H1 (cell line): ENCODE data around the gene CACNA1D. TPM values are rescaled to one million over a fixed set of nuclear protein-coding genes. Genes with fewer than 3 reads are reported as not detected.

Experiments used
- CTBP2 ChIP-seq: IDR thresholded peaks from 2 replicates; pipeline ENCODE4 v1.7.0; 2011; ENCODE audit warnings: borderline replicate concordance, mild to moderate bottlenecking, moderate library complexity, mixed read lengths, low read length; ENCODE audit not compliant: insufficient read depth, insufficient read length
- HDAC2 ChIP-seq, 2 experiments: fragments of 300-600 bp in 1 of 2; sonication (generic) in 1 of 2; IDR thresholded peaks; 2 replicates each; pipeline ENCODE4 v1.6.1; 2011 to 2012; ENCODE audit warnings: low read depth in 2 of 2, low read length in 2 of 2, mild to moderate bottlenecking in 2 of 2, moderate library complexity in 2 of 2, borderline replicate concordance in 1 of 2, inconsistent platforms in 1 of 2
- JUND ChIP-seq: IDR thresholded peaks from 2 replicates; pipeline ENCODE4 v1.6.1; 2011; ENCODE audit warnings: mild to moderate bottlenecking, improper control_type of control experiment, low read length
- NANOG ChIP-seq: IDR thresholded peaks from 2 replicates; pipeline ENCODE4 v1.6.1; 2011; ENCODE audit warnings: low read length, low read depth, mild to moderate bottlenecking, inconsistent platforms; ENCODE audit not compliant: insufficient read depth, poor library complexity, severe bottlenecking
- PHF8 ChIP-seq: fragments of 200-600 bp; sonication (generic); conservative IDR thresholded peaks from 2 replicates; pipeline ENCODE4 v1.7.1; 2012; ENCODE audit warnings: low read depth, mild to moderate bottlenecking, inconsistent platforms, low read length, moderate library complexity
- SIRT6 ChIP-seq: IDR thresholded peaks from one replicate; pipeline ENCODE4 v1.7.1; 2012; ENCODE audit warnings: low read length, inconsistent platforms
- SRF ChIP-seq: IDR thresholded peaks from 2 replicates; pipeline ENCODE4 v1.6.1; 2011; ENCODE audit warnings: mild to moderate bottlenecking, low read depth, low read length, moderate library complexity
- YY1 ChIP-seq: IDR thresholded peaks from 2 replicates; pipeline ENCODE4 v1.6.1; 2011; ENCODE audit warnings: low read depth, mild to moderate bottlenecking, low read length
- polyA plus RNA-seq, 7 experiments: library from polyadenylated mRNA; depleted of rRNA in 3 of 7; stranded (reverse) in 5 of 7; unstranded in 2 of 7; fragments of >200 nt in 5 of 7; fragments of 200-250 nt in 2 of 7; gene quantifications; 1 replicate in 5 of 7; 2 replicates in 1 of 7; 4 replicates in 1 of 7; pipeline versions ENCODE4 v1.2.1 to v1.2.3, GENCODE V29; 2011 to 2013; ENCODE audit warnings: missing spikeins in 2 of 7, mixed read lengths in 2 of 7
- total RNA-seq: library from RNA; stranded (reverse); fragmentation: NEBNext Ultra II Directional; extraction: Animal tissue kit (Norgen Biotek cat#: 25700); gene quantifications from 2 replicates; pipeline ENCODE4 v1.2.1, GENCODE V29; 2021
- TF ChIP-seq, protein P1 (sequence below): fragments of 300-600 bp; sonication (generic); IDR thresholded peaks from 2 replicates; pipeline ENCODE4 v1.7.1; 2012; ENCODE audit warnings: low read length, moderate library complexity, mild to moderate bottlenecking, inconsistent platforms; ENCODE audit not compliant: insufficient replicate concordance
- TF ChIP-seq, protein P2 (sequence below): IDR thresholded peaks from 2 replicates; pipeline ENCODE4 v1.6.1; 2011; ENCODE audit warnings: low read length, improper control_type of control experiment

CACNA1D gene
- total and polyA plus RNA-seq, 2 of the 8 experiments (the other 6 are each of a cell fraction or from before 2014, with no cell fraction given) = 2.0 to 2.9 TPM

DNA sequence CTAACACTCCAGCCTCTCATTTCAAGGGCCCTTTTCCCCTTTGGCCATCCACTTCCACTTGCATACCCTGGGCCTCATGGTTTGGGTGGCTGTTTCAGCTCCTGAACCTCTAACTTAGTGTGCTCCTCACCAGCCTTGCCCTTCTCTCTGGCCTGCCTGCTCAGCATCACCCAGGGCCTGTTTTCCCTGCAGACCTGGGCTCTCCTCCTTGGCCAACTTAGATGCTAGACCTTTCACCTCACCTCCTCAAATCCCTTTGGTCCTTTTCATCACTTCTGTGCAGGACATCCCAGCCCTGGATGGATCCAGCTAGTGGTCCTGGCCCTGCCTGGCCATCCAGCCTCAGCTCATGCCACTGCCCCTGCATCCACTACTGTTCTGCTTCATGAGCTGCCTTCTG lies 95.4 kb downstream of the CACNA1D start (continued):
- TF ChIP-seq, protein P1, sequence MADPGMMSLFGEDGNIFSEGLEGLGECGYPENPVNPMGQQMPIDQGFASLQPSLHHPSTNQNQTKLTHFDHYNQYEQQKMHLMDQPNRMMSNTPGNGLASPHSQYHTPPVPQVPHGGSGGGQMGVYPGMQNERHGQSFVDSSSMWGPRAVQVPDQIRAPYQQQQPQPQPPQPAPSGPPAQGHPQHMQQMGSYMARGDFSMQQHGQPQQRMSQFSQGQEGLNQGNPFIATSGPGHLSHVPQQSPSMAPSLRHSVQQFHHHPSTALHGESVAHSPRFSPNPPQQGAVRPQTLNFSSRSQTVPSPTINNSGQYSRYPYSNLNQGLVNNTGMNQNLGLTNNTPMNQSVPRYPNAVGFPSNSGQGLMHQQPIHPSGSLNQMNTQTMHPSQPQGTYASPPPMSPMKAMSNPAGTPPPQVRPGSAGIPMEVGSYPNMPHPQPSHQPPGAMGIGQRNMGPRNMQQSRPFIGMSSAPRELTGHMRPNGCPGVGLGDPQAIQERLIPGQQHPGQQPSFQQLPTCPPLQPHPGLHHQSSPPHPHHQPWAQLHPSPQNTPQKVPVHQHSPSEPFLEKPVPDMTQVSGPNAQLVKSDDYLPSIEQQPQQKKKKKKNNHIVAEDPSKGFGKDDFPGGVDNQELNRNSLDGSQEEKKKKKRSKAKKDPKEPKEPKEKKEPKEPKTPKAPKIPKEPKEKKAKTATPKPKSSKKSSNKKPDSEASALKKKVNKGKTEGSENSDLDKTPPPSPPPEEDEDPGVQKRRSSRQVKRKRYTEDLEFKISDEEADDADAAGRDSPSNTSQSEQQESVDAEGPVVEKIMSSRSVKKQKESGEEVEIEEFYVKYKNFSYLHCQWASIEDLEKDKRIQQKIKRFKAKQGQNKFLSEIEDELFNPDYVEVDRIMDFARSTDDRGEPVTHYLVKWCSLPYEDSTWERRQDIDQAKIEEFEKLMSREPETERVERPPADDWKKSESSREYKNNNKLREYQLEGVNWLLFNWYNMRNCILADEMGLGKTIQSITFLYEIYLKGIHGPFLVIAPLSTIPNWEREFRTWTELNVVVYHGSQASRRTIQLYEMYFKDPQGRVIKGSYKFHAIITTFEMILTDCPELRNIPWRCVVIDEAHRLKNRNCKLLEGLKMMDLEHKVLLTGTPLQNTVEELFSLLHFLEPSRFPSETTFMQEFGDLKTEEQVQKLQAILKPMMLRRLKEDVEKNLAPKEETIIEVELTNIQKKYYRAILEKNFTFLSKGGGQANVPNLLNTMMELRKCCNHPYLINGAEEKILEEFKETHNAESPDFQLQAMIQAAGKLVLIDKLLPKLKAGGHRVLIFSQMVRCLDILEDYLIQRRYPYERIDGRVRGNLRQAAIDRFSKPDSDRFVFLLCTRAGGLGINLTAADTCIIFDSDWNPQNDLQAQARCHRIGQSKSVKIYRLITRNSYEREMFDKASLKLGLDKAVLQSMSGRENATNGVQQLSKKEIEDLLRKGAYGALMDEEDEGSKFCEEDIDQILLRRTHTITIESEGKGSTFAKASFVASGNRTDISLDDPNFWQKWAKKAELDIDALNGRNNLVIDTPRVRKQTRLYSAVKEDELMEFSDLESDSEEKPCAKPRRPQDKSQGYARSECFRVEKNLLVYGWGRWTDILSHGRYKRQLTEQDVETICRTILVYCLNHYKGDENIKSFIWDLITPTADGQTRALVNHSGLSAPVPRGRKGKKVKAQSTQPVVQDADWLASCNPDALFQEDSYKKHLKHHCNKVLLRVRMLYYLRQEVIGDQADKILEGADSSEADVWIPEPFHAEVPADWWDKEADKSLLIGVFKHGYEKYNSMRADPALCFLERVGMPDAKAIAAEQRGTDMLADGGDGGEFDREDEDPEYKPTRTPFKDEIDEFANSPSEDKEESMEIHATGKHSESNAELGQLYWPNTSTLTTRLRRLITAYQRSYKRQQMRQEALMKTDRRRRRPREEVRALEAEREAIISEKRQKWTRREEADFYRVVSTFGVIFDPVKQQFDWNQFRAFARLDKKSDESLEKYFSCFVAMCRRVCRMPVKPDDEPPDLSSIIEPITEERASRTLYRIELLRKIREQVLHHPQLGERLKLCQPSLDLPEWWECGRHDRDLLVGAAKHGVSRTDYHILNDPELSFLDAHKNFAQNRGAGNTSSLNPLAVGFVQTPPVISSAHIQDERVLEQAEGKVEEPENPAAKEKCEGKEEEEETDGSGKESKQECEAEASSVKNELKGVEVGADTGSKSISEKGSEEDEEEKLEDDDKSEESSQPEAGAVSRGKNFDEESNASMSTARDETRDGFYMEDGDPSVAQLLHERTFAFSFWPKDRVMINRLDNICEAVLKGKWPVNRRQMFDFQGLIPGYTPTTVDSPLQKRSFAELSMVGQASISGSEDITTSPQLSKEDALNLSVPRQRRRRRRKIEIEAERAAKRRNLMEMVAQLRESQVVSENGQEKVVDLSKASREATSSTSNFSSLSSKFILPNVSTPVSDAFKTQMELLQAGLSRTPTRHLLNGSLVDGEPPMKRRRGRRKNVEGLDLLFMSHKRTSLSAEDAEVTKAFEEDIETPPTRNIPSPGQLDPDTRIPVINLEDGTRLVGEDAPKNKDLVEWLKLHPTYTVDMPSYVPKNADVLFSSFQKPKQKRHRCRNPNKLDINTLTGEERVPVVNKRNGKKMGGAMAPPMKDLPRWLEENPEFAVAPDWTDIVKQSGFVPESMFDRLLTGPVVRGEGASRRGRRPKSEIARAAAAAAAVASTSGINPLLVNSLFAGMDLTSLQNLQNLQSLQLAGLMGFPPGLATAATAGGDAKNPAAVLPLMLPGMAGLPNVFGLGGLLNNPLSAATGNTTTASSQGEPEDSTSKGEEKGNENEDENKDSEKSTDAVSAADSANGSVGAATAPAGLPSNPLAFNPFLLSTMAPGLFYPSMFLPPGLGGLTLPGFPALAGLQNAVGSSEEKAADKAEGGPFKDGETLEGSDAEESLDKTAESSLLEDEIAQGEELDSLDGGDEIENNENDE = no peak
- TF ChIP-seq, protein P2, sequence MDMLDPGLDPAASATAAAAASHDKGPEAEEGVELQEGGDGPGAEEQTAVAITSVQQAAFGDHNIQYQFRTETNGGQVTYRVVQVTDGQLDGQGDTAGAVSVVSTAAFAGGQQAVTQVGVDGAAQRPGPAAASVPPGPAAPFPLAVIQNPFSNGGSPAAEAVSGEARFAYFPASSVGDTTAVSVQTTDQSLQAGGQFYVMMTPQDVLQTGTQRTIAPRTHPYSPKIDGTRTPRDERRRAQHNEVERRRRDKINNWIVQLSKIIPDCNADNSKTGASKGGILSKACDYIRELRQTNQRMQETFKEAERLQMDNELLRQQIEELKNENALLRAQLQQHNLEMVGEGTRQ = no peak
- TF ChIP-seq JUND = no peak
- TF ChIP-seq YY1 = no peak
- TF ChIP-seq NANOG = no peak
- no peak for TF ChIP-seq SRF
- no peak for TF ChIP-seq HDAC2 (IDR thresholded peaks at IDR 0.05; ENCODE audit: borderline replicate concordance in 1 of 2, low read depth in 2 of 2, low read length in 2 of 2)
- TF ChIP-seq CTBP2 = no peak
- TF ChIP-seq SIRT6 = no peak
- no peak for TF ChIP-seq PHF8
